ENCODE measurements around the gene IL3.

The IL3 gene

DNA sequence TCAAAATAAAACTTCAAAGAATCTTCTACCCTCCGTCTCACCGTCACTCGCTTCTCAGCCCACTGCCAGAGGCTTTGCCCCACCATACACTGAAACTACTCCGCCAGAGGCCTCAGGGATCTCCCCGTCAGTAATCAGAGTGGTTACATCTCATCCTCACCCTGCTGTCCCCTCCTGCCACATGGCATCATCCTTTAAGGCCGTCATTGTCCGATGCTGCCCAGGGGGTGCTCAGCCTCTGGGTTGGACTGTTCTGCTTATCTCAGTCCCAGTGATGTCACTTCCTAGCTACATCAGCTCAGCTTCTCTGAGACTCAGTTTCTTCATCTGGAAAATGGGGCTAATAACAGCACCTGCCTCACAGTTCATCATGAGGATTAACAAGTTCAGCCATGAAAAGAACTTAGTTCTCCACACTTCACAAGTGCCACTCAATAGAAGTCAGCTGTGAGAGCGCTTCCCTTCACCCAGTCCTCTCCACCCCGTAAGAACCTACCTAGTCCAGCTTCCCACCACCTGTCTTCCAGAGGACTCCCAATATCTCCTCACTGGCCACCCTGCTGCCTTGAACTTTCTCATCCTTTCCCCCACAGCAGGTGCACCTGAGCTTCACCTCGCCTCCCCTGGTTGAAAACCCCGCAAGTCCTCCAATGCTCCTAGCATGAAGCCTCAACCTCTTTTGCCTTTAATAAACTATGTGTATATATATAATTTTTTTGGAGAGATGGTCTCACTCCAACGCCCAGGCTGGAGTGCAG, 2.8 kb upstream of the IL3 start:
- DNase-seq (ENCODE audit: low read depth): no peak

DNA sequence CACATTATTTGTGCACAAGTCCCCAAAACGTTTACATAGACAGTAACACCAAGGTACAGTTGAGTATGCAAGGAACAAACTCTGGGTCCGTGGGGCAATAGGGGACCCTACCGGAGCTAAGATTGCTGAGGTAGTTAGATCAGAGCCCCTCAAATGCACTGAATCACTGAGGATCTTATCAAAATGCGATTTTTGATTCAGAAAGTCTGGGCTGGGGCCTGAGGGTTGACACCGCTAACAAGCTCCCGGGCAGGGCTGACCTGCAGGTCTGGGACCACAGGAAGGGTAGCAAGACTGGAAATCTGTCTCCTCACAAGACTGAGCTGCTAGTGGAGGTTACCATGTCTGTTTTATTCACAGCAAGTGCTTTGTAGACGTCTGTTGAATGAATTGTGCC, 1.8 kb upstream of the IL3 start:
- DNase-seq (ENCODE audit: low read depth): no peak

GRCh38 chr5:132059043-132059695, 1.3 kb upstream of the IL3 start:
- DNase-seq (ENCODE audit: low read depth): no peak

GRCh38 chr5:132059696-132060500, 557 bp upstream of the IL3 start:
- no peak for DNase-seq (ENCODE audit: low read depth)

DNA sequence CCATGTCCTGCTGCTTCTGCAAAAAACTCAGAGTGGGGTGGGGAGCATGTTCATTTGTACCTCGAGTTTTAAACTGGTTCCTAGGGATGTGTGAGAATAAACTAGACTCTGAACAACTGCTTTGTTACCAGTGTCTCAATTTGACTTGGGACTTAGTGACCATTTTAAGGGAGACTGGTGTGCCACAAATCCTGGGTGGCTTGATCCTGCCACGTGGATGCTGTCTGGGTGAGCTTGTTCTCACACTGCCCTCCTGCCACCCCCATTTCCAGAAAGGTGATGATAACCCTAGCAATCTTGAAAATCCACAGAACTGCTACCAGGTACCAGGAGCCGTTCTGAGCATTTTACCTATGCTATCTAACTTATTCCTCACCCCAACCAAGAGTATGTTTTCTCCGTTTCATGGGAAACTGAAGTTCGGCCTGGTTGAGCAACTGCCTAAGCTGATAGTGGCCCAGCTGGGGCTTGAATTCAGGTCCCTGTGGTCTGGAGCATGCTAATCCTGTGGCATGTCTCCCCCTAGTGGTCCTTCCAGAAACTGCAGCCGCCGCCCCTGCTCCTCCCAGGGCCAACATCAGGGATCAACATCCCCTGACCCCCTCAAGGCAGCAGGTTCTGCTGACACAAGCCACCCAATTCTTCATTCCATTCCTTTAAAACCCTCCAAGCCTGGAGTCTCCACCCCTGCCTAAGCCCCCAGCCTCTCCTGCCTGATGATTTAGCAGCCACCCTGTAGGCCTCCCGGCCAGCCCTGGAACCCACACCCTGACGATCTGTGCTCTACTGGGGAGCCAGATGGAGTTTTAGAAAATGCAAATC, 2.8 kb downstream of the IL3 start:
- DNase-seq (ENCODE audit: low read depth): peak; percentile 75

- no peak for DNase-seq (ENCODE audit: low read depth)
Measured at GRCh38 chr5:132064140-132064539, 3.7 kb downstream of the IL3 start.

- peak; percentile 79 for DNase-seq (ENCODE audit: low read depth)
Measured at GRCh38 chr5:132064738-132065331, 4.4 kb downstream of the IL3 start.

DNA sequence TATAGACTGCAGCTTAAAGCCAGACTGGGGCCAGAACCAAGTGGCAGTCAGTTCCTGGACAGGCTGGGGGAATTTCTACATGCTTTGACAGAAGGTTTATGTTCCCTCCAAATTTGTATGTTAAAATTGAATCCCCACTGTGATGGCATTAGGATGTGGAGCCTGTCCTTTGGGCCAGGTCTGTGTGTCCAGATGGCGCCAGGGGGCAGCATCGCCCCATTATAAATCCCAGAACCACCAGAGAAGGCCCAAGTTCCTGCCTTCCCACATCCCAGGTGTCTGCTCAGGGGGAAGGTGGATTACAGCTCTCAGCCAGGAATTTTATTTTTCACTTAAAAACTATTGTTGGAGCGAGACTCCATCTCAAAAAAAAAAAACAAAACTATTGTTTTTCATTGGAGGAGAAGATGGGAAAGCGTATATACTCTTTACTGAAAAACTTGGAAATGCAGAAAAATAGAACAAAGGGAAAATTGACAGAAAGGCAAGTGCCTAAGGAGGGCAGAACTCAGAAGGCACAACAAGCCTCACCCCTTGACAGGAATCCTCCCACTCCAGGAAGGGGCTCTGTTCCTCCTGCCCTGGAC, 5.0 kb downstream of the IL3 start:
- peak; percentile 51 for DNase-seq (ENCODE audit: low read depth)

GRCh38 chr5:132065951-132066701, 5.7 kb downstream of the IL3 start:
- DNase-seq (ENCODE audit: low read depth): no peak

DNA sequence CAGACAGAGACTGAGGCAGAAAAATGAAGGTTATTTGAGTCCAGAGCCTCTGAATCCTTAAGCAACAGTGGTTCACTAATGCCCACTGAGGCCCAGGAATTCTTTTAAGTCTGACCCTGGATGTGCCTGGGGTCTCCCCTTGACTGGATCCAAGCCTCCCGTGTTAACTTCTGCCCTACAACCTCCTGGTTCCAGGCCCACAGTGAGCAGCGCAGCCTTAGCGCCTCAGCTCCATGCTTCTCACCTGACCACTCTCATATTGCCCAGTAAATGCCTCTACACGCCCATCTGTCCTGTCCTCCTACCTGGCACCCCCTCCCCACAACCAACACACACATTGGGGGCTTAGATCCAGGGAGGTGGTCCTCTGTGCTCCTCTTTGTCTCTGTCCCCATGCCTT, 6.4 kb downstream of the IL3 start:
- DNase-seq (ENCODE audit: low read depth): no peak

DNA sequence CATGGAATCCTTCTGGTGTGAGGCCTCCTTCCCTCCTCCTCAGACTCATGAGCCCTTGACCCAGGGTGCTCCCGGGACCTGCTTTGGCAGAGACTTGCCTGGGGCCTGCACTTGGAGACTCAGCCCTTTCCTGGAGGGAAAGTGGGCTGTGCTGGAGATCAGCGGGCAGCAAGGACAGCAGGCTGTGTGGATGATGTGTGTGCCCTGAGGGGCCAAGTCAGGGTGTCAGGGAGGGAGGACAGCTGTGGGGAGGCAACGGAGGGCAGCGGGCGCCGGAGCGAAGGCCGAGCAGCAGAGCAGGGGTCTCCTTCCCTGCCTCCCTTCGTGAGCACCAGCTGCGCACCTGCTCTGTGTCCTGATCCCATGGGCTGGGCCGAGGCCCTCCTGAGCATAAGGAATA, 7.0 kb downstream of the IL3 start:
- no peak for DNase-seq (ENCODE audit: low read depth)

DNA sequence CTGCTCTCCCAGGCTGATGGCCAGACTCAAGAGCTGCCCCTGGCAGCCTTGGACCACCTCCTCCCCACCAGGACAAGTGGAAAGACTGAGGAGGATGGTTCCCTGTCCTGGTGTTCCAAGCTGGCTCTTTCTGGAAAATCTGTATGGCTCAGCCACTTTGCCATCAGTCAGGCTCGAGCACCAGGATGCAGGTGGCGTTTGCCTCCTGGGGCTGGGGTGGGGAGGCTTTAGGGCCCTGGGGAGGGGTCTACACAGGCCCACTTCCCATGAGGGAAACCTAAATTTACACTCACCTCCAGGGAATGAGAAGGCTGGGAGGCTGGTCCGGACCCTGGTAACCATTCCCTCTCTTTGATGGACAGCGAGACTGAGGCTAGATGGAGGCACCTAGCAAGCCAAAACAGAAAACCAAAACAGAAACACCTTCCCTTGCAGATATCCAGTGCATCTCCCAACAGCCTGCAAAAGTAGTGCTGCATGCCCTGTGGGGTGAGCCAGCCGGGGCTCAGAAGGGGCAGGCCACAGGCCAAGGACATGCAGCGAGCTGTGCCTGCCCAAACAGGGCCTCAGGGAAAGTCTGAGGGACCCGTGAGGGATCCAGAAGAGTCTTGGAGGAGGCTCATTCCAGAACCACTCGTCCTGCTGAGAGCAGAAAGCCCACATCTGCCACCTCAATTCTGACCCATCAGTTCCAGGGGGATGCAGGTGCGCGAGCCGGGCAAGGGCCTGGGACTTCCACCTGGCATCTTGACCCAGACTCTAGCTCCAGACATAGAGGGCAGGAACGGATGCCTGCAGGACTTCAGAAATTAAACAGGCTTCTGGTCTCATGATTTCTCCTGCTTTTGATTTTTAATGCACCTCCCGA, 7.7 kb downstream of the IL3 start:
- DNase-seq (ENCODE audit: low read depth): no peak

DNA sequence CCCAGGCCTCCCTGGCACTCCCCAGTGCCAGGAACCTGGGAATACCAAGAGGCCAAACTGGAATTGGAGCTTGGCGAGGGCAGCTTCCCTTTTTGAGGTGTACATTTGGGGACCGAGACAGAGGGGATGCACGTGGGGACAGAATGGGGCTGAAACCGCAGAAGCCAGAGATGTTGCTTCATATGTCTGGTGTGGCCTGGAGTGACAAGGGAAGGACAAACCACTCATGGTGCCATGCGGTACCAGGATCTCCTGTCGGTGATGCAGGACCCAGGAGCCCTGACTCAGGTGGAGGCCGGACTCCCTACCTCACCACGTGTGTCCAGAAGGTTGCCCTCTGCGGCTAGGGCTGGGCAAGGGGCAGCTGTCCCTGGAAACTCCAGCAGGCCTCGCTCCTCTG, 9.1 kb downstream of the IL3 start:
- no peak for DNase-seq (ENCODE audit: low read depth)

DNA sequence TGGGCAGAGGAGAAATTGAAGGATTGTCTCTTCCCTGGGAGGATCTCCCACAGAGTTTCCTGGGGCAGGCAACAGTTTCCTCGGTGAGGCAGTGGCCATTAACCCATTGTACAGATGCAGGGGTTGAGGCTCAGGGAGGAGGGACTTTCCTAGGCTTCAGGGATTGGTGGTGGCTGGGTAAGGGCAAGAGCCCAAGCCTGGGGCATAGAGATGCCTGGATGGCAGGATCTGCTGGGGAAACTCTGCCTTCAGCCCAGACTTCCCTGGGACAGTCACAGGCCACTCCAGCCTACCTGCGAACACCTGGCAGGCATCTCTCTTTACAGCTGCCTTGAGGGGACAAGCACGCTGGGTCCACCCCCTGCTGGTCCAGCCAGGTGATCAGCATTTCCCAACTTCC, 9.5 kb downstream of the IL3 start:
- DNase-seq (ENCODE audit: low read depth): no peak

DNA sequence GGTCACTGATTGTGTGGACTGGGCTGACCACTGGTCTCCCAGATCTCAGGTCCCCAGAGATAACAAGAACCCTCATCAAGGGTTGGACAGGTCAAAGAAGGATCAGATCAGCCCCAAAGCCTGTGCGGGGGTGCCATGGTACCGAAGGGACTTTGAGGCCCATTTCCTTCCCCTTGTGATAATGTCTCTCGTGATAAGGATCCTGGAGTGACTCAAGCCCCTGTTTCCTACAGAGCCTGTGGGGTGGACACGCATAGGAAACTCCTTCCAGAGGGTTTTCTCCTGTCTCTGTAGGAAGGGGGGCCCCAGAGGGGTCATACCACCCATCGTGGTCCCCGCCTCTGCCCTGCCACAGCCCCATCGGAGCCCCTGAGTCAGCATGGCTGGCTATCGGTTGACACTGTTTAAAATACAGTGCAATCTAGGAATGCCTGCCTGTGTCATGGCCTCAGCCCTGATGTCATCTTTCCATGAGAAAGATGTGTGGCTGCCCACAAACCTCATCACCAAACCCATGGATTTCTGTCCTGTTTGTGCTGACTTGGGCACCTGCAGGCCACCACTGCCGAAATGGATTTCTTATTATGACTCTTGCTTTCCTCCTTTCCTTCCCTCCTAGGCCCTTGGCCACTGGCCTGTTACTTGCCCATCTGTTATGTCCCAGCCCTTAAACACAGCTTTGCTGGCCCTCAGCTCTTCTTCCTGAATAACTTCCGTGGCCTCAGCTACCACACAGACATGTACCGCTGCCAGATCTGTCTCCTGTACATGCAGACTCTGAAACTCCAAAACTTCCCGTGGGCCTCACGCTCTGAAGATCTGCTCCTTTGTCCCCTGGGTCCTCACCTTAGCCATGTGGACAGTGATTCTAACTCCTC, 10.2 kb downstream of the IL3 start:
- DNase-seq (ENCODE audit: low read depth): peak; percentile 63

GRCh38 chr5:132071338-132071707, 10.9 kb downstream of the IL3 start:
- no peak for DNase-seq (ENCODE audit: low read depth)

GRCh38 chr5:132072070-132072469, 11.6 kb downstream of the IL3 start:
- no peak for DNase-seq (ENCODE audit: low read depth)

GRCh38 chr5:132072528-132072927, 12.1 kb downstream of the IL3 start:
- DNase-seq (ENCODE audit: low read depth): no peak

Data from activated T-cell treated with anti-CD3 and anti-CD28 coated beads for 48 hours (primary cell).